Measurements from ENCODE around the gene UBXN11. TPM values are rescaled to one million over a fixed set of nuclear protein-coding genes. Genes with fewer than 3 reads are reported as not detected.

The UBXN11 gene
- total RNA-seq, 1 donor from 2014 or later, result 32.2 TPM

Other genes with a start within 250 kb of the UBXN11 start
- gene TRIM63, start 239.0 kb downstream of the UBXN11 start, total RNA-seq, result not detected in 2 replicates
- 19.9 and 23.4 TPM in 2 replicates for gene PDIK1L, start 194.8 kb downstream of the UBXN11 start, total RNA-seq
- gene FAM110D, start 147.6 kb downstream of the UBXN11 start, total RNA-seq, result not detected in 2 replicates
- not detected in 2 replicates for gene C1orf232, start 137.7 kb downstream of the UBXN11 start, total RNA-seq
- 41.9 and 42.2 TPM in 2 replicates for gene ZNF593, start 136.7 kb downstream of the UBXN11 start, total RNA-seq
- not detected in 2 replicates for gene ZNF593OS, start 134.8 kb downstream of the UBXN11 start, total RNA-seq
- 5.9 and 7.2 TPM in 2 replicates for gene CNKSR1, start 129.1 kb downstream of the UBXN11 start, total RNA-seq
- gene CATSPER4, start 116.0 kb downstream of the UBXN11 start, total RNA-seq, result not detected in 2 replicates
- 41.0 and 44.0 TPM in 2 replicates for gene CEP85, start 72.4 kb downstream of the UBXN11 start, total RNA-seq
- gene SH3BGRL3, start 26.6 kb downstream of the UBXN11 start, total RNA-seq, result 679 and 690 TPM in 2 replicates
- gene CD52, start 11.3 kb upstream of the UBXN11 start, total RNA-seq, result 1,191 and 1,203 TPM in 2 replicates
- gene CRYBG2, start 47.5 kb upstream of the UBXN11 start, total RNA-seq, result 1.1 and 1.2 TPM in 2 replicates
- 0.52 TPM in 1 of 2 replicates, not detected in the other for gene ZNF683, start 66.1 kb upstream of the UBXN11 start, total RNA-seq
- not detected in 2 replicates for gene LIN28A, start 104.2 kb upstream of the UBXN11 start, total RNA-seq
- 60.8 and 61.6 TPM in 2 replicates for gene DHDDS, start 125.7 kb upstream of the UBXN11 start, total RNA-seq
- 974 and 979 TPM in 2 replicates for gene HMGN2, start 165.8 kb upstream of the UBXN11 start, total RNA-seq
- 169 and 175 TPM in 2 replicates for gene RPS6KA1, start 223.1 kb upstream of the UBXN11 start, total RNA-seq